PC-3 (cell line): ENCODE results near the gene MLEC. TPM values are rescaled to one million over a fixed set of nuclear protein-coding genes. Genes with fewer than 3 reads are reported as not detected.

Source experiments
- ATAC-seq: fragments of 200-7000 bp; cut with Tn5 transposase; 2 replicates; pipeline ENCODE4 v1.9.1; 2020; ENCODE audit warnings: mild to moderate bottlenecking, moderate library complexity
- BruUV-seq: library from RNA; stranded (reverse); fragments of 400-500 nt; replicated peaks from 2 replicates; lab custom pipeline; 2021; lab: Mats Ljungman, UMichigan
- CTCF ChIA-PET: fragments of 300-600 bp; sonication (Branson Sonifier 250); formaldehyde crosslinking; loops from one replicate; lab custom pipeline; 2022; ENCODE audit warnings: antibody characterized with exemption; lab: Charles Lee
- POLR2A ChIA-PET: fragments of 300-600 bp; sonication (Branson Sonifier 250); formaldehyde crosslinking; loops from one replicate; lab custom pipeline; 2022; ENCODE audit warnings: antibody characterized with exemption; ENCODE audit not compliant: unreplicated experiment; lab: Charles Lee
- DNase-seq: peaks from one replicate; pipeline ENCODE4 v3.0.0-alpha.2; 2015
- H2AFZ ChIP-seq: fragments of 300-600 bp; sonication (generic); 2 replicates; pipeline ENCODE4 v1.6.0; 2016; ENCODE audit warnings: antibody characterized with exemption, low read length
- H3F3A ChIP-seq: fragments of 300-600 bp; sonication (generic); one replicate; pipeline ENCODE4 v1.6.0; 2017; ENCODE audit warnings: antibody characterized with exemption, low read length, control low read depth, mild to moderate bottlenecking; ENCODE audit not compliant: unreplicated experiment
- H3K27ac ChIP-seq: fragments of 300-600 bp; sonication (generic); 2 replicates; pipeline ENCODE4 v1.5.1; 2016; ENCODE audit warnings: mild to moderate bottlenecking, low read length
- H3K27me3 ChIP-seq: fragments of 300-600 bp; sonication (generic); 2 replicates; pipeline ENCODE4 v1.6.1; 2016; ENCODE audit warnings: low read length, mixed read lengths
- H3K36me3 ChIP-seq: fragments of 300-600 bp; sonication (generic); 2 replicates; pipeline ENCODE4 v1.6.1; 2016; ENCODE audit warnings: low read depth, mixed run types, low read length, mixed read lengths
- H3K4me1 ChIP-seq: fragments of 300-600 bp; sonication (generic); 2 replicates; pipeline ENCODE4 v1.5.1; 2016; ENCODE audit warnings: low read length; ENCODE audit not compliant: insufficient read depth
- H3K4me2 ChIP-seq: fragments of 300-600 bp; sonication (generic); 2 replicates; pipeline ENCODE4 v1.6.0; 2016; ENCODE audit warnings: low read length
- H3K4me3 ChIP-seq: fragments of 300-600 bp; sonication (generic); 2 replicates; pipeline ENCODE4 v1.5.1; 2016; ENCODE audit warnings: mild to moderate bottlenecking, low read length, mixed read lengths
- H3K79me2 ChIP-seq: fragments of 300-600 bp; sonication (generic); 2 replicates; pipeline ENCODE4 v1.6.1; 2017; ENCODE audit warnings: low read length, mixed read lengths
- H3K9ac ChIP-seq: fragments of 300-600 bp; sonication (generic); 2 replicates; pipeline ENCODE4 v1.6.0; 2016; ENCODE audit warnings: mild to moderate bottlenecking, low read length
- H3K9me2 ChIP-seq: fragments of 300-600 bp; sonication (generic); replicated peaks from 2 replicates; pipeline ENCODE4 v1.6.1; 2016; ENCODE audit warnings: mixed run types, low read length, mixed read lengths
- H3K9me3 ChIP-seq: fragments of 300-600 bp; sonication (generic); 2 replicates; pipeline ENCODE4 v1.6.1; 2016; ENCODE audit warnings: low read length, mixed read lengths
- H4K20me1 ChIP-seq: fragments of 300-600 bp; sonication (generic); 2 replicates; pipeline ENCODE4 v1.6.1; 2016; ENCODE audit warnings: low read length, mixed read lengths
- CTCF ChIP-seq: fragments of 300-600 bp; sonication (generic); conservative IDR thresholded peaks from 2 replicates; pipeline ENCODE4 v1.5.1; 2017; ENCODE audit warnings: antibody characterized with exemption, low read depth, mild to moderate bottlenecking, low read length
- EZH2 ChIP-seq: fragments of 300-600 bp; sonication (generic); IDR thresholded peaks from one replicate; pipeline ENCODE4 v1.6.1; 2017; ENCODE audit warnings: antibody characterized with exemption, mild to moderate bottlenecking, low read length; ENCODE audit not compliant: unreplicated experiment
- EZH2phosphoT487 ChIP-seq: fragments of 300-600 bp; sonication (generic); IDR thresholded peaks from 2 replicates; pipeline ENCODE4 v1.6.1; 2018; ENCODE audit warnings: mild to moderate bottlenecking, antibody characterized with exemption, low read length, borderline replicate concordance
- intact Hi-C: fragments of 100-400 bp; cut with micrococcal nuclease; formaldehyde crosslinking; loops from 2 replicates; pipeline ENCODE4 v1.9.0; 2023
- total RNA-seq: library from RNA; depleted of rRNA; stranded (reverse); fragments of >200 nt; gene quantifications from 2 replicates; pipeline ENCODE4 v1.2.3, GENCODE V29; 2014

MLEC gene
- total RNA-seq, 1 experiment from 2014 or later, result 158 TPM

- ChIA-PET POLR2A (no interaction called here), CTCF (interaction anchor here (0.6 kb wide), 2 partner anchors 255 to 453 kb away, joined by 3 read pairs; no protein-coding TSS in a partner anchor)
- Histone ChIP-seq H3K9me3 (no peaks in the 10 kb centered on the region), H2AFZ (no peak overlapping the region), H3K4me1 (no peaks in the 10 kb centered on the region), H4K20me1 (no peaks in the 10 kb centered on the region), H3K4me2 (no peak overlapping the region), H3K79me2 (no peaks in the 10 kb centered on the region), H3K4me3 (no peak overlapping the region), H3K27me3 (peaks cover 31% of the 10 kb centered on the region), H3K27ac (no peak overlapping the region), H3F3A (no peaks in the 10 kb centered on the region), H3K9me2 (no peaks in the 10 kb centered on the region), H3K36me3 (no peaks in the 10 kb centered on the region), H3K9ac (no peak overlapping the region)
- intact Hi-C loops, result no loop called here
- no peak for TF ChIP-seq EZH2
- TF ChIP-seq EZH2phosphoT487, result no peak
- no peak for TF ChIP-seq CTCF
- BruUV-seq, result no TSS peak
- no peak for DNase-seq
- ATAC-seq, result no peak
These were observed 44.1 kb upstream of the MLEC start for GRCh38 chr12:120642826-120643225.

GRCh38 chr12:120643574-120643973, 43.4 kb upstream of the MLEC start:
- Histone ChIP-seq H3K36me3 (no peaks in the 10 kb centered on the region), H3F3A (no peaks in the 10 kb centered on the region), H3K9me3 (no peaks in the 10 kb centered on the region), H2AFZ (no peak overlapping the region), H3K9me2 (no peaks in the 10 kb centered on the region), H4K20me1 (no peaks in the 10 kb centered on the region), H3K4me1 (no peaks in the 10 kb centered on the region), H3K79me2 (no peaks in the 10 kb centered on the region), H3K9ac (no peak overlapping the region), H3K27ac (no peak overlapping the region), H3K4me2 (no peak overlapping the region), H3K27me3 (peaks cover 31% of the 10 kb centered on the region), H3K4me3 (no peak overlapping the region)
- no peak for DNase-seq
- no peak for TF ChIP-seq EZH2phosphoT487
- no peak for TF ChIP-seq CTCF
- no peak for TF ChIP-seq EZH2
- intact Hi-C loops, result no loop called here
- POLR2A ChIA-PET, result no interaction called here
- no TSS peak for BruUV-seq
- no peak for ATAC-seq
- CTCF ChIA-PET, result no interaction called here

- intact Hi-C loops, result loop anchor here (5.0 kb wide), 1 partner anchor 466 kb away; no protein-coding TSS in a partner anchor
- no TSS peak for BruUV-seq
- Histone ChIP-seq H4K20me1 (no peaks in the 10 kb centered on the region), H3K9ac (no peak overlapping the region), H2AFZ (no peak overlapping the region), H3K36me3 (no peaks in the 10 kb centered on the region), H3K4me3 (no peak overlapping the region), H3K4me2 (no peak overlapping the region), H3K4me1 (peaks cover 5% of the 10 kb centered on the region), H3K79me2 (no peaks in the 10 kb centered on the region), H3K9me3 (no peaks in the 10 kb centered on the region), H3K27ac (no peak overlapping the region), H3K9me2 (no peaks in the 10 kb centered on the region), H3F3A (no peaks in the 10 kb centered on the region), H3K27me3 (peaks cover 21% of the 10 kb centered on the region)
- ATAC-seq (no peak), DNase-seq (no peak)
- ChIA-PET POLR2A (no interaction called here), CTCF (no interaction called here)
- TF ChIP-seq CTCF, result no peak
- no peak for TF ChIP-seq EZH2
These were observed 40.9 kb upstream of the MLEC start for GRCh38 chr12:120646044-120646443.
